Daoy (cell line): Measurements from ENCODE around the gene SEMA3A. TPM values are rescaled to one million over a fixed set of nuclear protein-coding genes. Genes with fewer than 3 reads are reported as not detected.
A peak's percentile ranks its signal among the peaks of the same experiment; 100 is the strongest.
"Not testable (repeated sequence)": the region's sequence is repeated elsewhere in the genome, so short reads cannot be mapped to it uniquely, and the experiment has no call there.

Experiments used
- DNase-seq: peaks from one replicate; pipeline ENCODE4 v3.0.0-alpha.2; 2015; ENCODE audit warnings: low read depth
- total RNA-seq: library from RNA; depleted of rRNA; stranded (reverse); fragments of >200 nt; shearing (Covaris generic); gene quantifications from 2 replicates; pipeline ENCODE4 v1.2.3, GENCODE V29; 2014

Gene SEMA3A
- total RNA-seq, 1 experiment from 2014 or later = 14.3 TPM

GRCh38 chr7:84062489-84062901 lies 132.1 kb downstream of the SEMA3A start:
- DNase-seq = not testable (repeated sequence)

GRCh38 chr7:84060760-84061261 lies 133.8 kb downstream of the SEMA3A start:
- DNase-seq = no peak

GRCh38 chr7:84060000-84060399 lies 134.6 kb downstream of the SEMA3A start:
- no peak for DNase-seq

- peak; percentile 47 for DNase-seq
These were observed 136.1 kb downstream of the SEMA3A start for GRCh38 chr7:84058311-84059076.

- DNase-seq = no peak
These were observed 137.0 kb downstream of the SEMA3A start for GRCh38 chr7:84057576-84057975.

- DNase-seq = no peak
These were observed 138.5 kb downstream of the SEMA3A start for GRCh38 chr7:84055904-84056605.

- DNase-seq = not testable (repeated sequence)
These were observed 139.4 kb downstream of the SEMA3A start for GRCh38 chr7:84055199-84055598.

- no peak for DNase-seq
These were observed 145.3 kb downstream of the SEMA3A start for GRCh38 chr7:84049071-84049836.

- no peak for DNase-seq
These were observed 147.5 kb downstream of the SEMA3A start for GRCh38 chr7:84047085-84047484.

GRCh38 chr7:84044834-84045233 lies 149.8 kb downstream of the SEMA3A start:
- DNase-seq = no peak

- DNase-seq = no peak
These were observed 150.9 kb downstream of the SEMA3A start for GRCh38 chr7:84043661-84044191.

- DNase-seq = peak; percentile 93
These were observed 152.5 kb downstream of the SEMA3A start for GRCh38 chr7:84042110-84042539.

GRCh38 chr7:84041649-84042048 lies 152.9 kb downstream of the SEMA3A start:
- DNase-seq = no peak

GRCh38 chr7:84040355-84040754 lies 154.2 kb downstream of the SEMA3A start:
- no peak for DNase-seq

GRCh38 chr7:84039432-84039831 lies 155.2 kb downstream of the SEMA3A start:
- no peak for DNase-seq

- no peak for DNase-seq
These were observed 166.9 kb downstream of the SEMA3A start for GRCh38 chr7:84027678-84028077.

GRCh38 chr7:84025332-84025927 lies 169.2 kb downstream of the SEMA3A start:
- peak; percentile 86 for DNase-seq

- peak; percentile 16 for DNase-seq
These were observed 171.8 kb downstream of the SEMA3A start for GRCh38 chr7:84022684-84023308.

- no peak for DNase-seq
These were observed 172.6 kb downstream of the SEMA3A start for GRCh38 chr7:84022009-84022408.

GRCh38 chr7:84021292-84021908 lies 173.2 kb downstream of the SEMA3A start:
- DNase-seq = no peak

- no peak for DNase-seq
These were observed 176.9 kb downstream of the SEMA3A start for GRCh38 chr7:84017651-84018050.
